Natural killer cell (primary cell): Measurements from ENCODE around the gene DAZL. TPM values are rescaled to one million over a fixed set of nuclear protein-coding genes. Genes with fewer than 3 reads are reported as not detected.

Experiments
- ATAC-seq, 3 donors: fragments of 150-1000 bp in 2 of 3; fragments of 200-7000 bp in 1 of 3; cut with Tn5 transposase; 1 replicate in 1 of 3; 2 replicates in 2 of 3; pipeline ENCODE4 v1.10.0; 2021; ENCODE audit warnings: mild to moderate bottlenecking in 2 of 3, moderate library complexity in 2 of 3
- DNase-seq, 2 donors: peaks; one replicate each; pipeline versions ENCODE4 v3.0.0 to v3.0.0-alpha.2; 2013 to 2021; ENCODE audit warnings: mixed read lengths in 1 of 2
- H3K27ac ChIP-seq: one replicate; pipeline ENCODE4 v1.5.1; 2013; ENCODE audit warnings: mild to moderate bottlenecking, low read length
- H3K27me3 ChIP-seq: one replicate; pipeline ENCODE4 v1.6.1; 2013; ENCODE audit warnings: low read length; ENCODE audit not compliant: control insufficient read depth, insufficient read depth
- H3K36me3 ChIP-seq: one replicate; pipeline ENCODE4 v1.6.1; 2013; ENCODE audit warnings: low read length; ENCODE audit not compliant: control insufficient read depth, insufficient read depth
- H3K4me1 ChIP-seq: one replicate; pipeline ENCODE4 v1.6.1; 2013; ENCODE audit warnings: low read length; ENCODE audit not compliant: control insufficient read depth, insufficient read depth
- H3K4me3 ChIP-seq: one replicate; pipeline ENCODE4 v1.5.1; 2013; ENCODE audit warnings: low read length
- H3K9me3 ChIP-seq: one replicate; pipeline ENCODE4 v1.6.1; 2013; ENCODE audit warnings: low read length; ENCODE audit not compliant: control insufficient read depth, insufficient read depth
- H3K27ac Mint-ChIP-seq, 2 donors: one replicate each; pipeline ENCODE4 v1.8.0; 2022; ENCODE audit warnings: mild to moderate bottlenecking in 2 of 2, mixed read lengths in 2 of 2, moderate library complexity in 1 of 2
- H3K27me3 Mint-ChIP-seq, 2 donors: one replicate each; pipeline ENCODE4 v1.8.0; 2022; ENCODE audit warnings: low read depth in 2 of 2, mixed read lengths in 2 of 2
- H3K36me3 Mint-ChIP-seq: one replicate; pipeline ENCODE4 v1.8.0; 2022; ENCODE audit warnings: mixed read lengths
- H3K4me1 Mint-ChIP-seq, 2 donors: one replicate each; pipeline ENCODE4 v1.8.0; 2022; ENCODE audit warnings: mixed read lengths in 2 of 2
- H3K4me3 Mint-ChIP-seq: one replicate; pipeline ENCODE4 v1.8.0; 2022; ENCODE audit warnings: mild to moderate bottlenecking, moderate library complexity, mixed read lengths
- H3K9me3 Mint-ChIP-seq, 2 donors: one replicate each; pipeline ENCODE4 v1.8.0; 2022; ENCODE audit warnings: mixed read lengths in 2 of 2
- WGBS: methylation state at CpG from one replicate; pipeline ENCODE4 v1.1.7; 2013; ENCODE audit warnings: missing lambda C conversion rate; ENCODE audit not compliant: insufficient coverage; 5-methylcytosine and 5-hydroxymethylcytosine counted together
- intact Hi-C: fragments of 100-400 bp; cut with micrococcal nuclease; formaldehyde crosslinking; loops from one replicate; pipeline ENCODE4 v1.14.2; 2022
- total RNA-seq, 4 donors: library from RNA; stranded (reverse); fragments of 120-200 nt in 1 of 4; gene quantifications; one replicate each; pipeline versions ENCODE4 v1.2.3 to v1.2.4, GENCODE V29; 2013 to 2022
- TF ChIP-seq, protein P1 (sequence below): fragments of 200-600 bp; IDR thresholded peaks from one replicate; pipeline ENCODE4 v1.8.0; 2022; ENCODE audit warnings: antibody characterized with exemption

Gene DAZL
- total RNA-seq, 3 donors from 2014 or later (not counting 1 experiment from before 2014, with no cell fraction given), result not detected

DNA sequence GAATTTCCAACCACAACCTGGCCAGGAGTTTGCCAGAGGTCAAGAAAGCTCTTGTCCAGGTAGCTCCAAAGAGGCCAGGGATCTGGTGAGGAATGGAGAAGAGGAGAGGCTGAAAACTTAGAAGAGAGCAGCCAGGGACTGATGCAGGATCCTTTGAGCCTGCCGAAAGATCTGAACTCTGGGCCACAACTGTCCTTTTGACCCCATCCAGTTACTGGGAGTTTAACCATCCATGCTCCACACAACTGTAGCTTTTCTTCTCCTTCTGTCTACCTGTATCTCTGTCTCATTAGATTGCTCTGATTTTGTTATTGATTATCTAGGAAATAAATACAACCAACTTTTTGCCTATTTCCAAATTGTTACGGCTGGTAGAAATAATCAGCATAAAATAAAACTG lies 36.7 kb downstream of the DAZL start:
- no peaks in the 10 kb centered on the region for H3K27me3 ChIP-seq
- H3K36me3 Mint-ChIP-seq, result no peaks in the 10 kb centered on the region
- intact Hi-C loops, result no loop called here
- H3K4me1 ChIP-seq, result no peaks in the 10 kb centered on the region
- TF ChIP-seq, protein P1, sequence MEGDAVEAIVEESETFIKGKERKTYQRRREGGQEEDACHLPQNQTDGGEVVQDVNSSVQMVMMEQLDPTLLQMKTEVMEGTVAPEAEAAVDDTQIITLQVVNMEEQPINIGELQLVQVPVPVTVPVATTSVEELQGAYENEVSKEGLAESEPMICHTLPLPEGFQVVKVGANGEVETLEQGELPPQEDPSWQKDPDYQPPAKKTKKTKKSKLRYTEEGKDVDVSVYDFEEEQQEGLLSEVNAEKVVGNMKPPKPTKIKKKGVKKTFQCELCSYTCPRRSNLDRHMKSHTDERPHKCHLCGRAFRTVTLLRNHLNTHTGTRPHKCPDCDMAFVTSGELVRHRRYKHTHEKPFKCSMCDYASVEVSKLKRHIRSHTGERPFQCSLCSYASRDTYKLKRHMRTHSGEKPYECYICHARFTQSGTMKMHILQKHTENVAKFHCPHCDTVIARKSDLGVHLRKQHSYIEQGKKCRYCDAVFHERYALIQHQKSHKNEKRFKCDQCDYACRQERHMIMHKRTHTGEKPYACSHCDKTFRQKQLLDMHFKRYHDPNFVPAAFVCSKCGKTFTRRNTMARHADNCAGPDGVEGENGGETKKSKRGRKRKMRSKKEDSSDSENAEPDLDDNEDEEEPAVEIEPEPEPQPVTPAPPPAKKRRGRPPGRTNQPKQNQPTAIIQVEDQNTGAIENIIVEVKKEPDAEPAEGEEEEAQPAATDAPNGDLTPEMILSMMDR, result no peak
- H3K9me3 Mint-ChIP-seq, result no peaks in the 10 kb centered on the region
- DNase-seq (no peak), ATAC-seq (no peak)
- H3K4me1 Mint-ChIP-seq, result no peaks in the 10 kb centered on the region
- no peak overlapping the region for H3K27ac ChIP-seq
- H3K4me3 Mint-ChIP-seq, result no peak overlapping the region
- 100% methylated on average over 1 of the region's 2 CpGs for WGBS
- peaks cover 5 to 27% of the 10 kb centered on the region in 2 donors for H3K27me3 Mint-ChIP-seq
- no peak overlapping the region for H3K27ac Mint-ChIP-seq
- H3K4me3 ChIP-seq, result no peak overlapping the region
- no peaks in the 10 kb centered on the region for H3K36me3 ChIP-seq
- no peaks in the 10 kb centered on the region for H3K9me3 ChIP-seq

DNA sequence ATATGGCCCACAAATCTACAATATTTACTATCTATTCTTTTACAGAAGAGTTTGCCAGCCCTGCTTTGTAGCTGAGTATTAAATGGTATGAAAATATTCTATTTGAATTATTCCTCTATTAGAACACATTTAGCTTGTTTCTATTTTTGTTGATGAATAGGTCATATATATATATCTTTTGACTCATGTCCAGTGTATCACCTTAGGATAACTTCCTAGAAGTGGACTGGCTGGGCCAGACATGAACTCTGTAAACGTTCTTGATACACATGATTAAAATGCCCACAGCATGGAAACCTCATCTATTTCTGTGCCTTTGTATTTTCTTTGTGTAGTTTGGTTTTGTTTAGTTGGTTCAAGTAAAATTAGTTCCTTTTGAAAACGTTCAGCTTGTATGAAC lies 37.1 kb downstream of the DAZL start:
- Mint-ChIP-seq H3K4me1 (no peaks in the 10 kb centered on the region), H3K4me3 (no peak overlapping the region)
- intact Hi-C loops, result no loop called here

DNA sequence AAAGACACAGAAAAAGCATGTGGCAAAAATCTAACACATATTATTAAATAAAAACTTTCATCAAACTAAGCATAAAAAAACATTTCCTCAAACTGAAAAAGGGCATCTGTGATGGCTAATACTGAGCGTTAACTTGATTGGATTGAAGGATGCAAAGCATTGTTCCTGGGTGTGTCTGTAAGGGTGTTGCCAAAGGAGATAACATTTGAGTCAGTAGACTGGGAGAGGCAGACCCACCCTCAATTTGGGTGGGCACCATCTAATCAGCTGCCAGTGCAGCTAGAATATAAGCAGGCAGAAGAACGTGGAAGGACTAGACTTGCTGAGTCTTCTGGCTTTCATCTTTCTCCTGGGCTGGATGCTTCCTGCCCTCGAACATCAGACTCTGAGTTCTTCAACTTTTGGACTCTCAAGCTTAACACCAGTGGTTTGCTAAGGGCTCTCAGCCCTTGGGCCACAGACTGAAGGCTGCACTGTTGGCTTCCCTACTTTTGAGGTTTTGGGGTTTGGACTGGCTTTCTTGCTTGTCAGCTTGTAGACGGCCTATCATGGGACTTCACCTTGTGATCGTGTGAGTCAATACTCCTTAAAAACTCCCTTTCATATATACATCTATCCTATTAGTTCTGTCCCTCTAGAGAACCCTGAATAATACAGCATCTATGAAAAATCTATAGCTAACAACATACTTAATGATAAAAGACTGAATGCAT lies 45.4 kb downstream of the DAZL start:
- whole genome bisulfite sequencing, result 69% methylated on average over 5 of the region's 5 CpGs
- Histone ChIP-seq H3K9me3 (no peaks in the 10 kb centered on the region), H3K27ac (no peak overlapping the region), H3K4me1 (no peaks in the 10 kb centered on the region), H3K36me3 (no peaks in the 10 kb centered on the region), H3K27me3 (no peaks in the 10 kb centered on the region), H3K4me3 (no peak overlapping the region)
- Mint-ChIP-seq H3K4me1 (no peaks in the 10 kb centered on the region), H3K36me3 (no peaks in the 10 kb centered on the region), H3K9me3 (no peaks in the 10 kb centered on the region), H3K4me3 (no peak overlapping the region), H3K27ac (no peak overlapping the region), H3K27me3 (peaks cover 3 to 14% of the 10 kb centered on the region in 2 donors)
- DNase-seq (no peak), ATAC-seq (no peak)
- TF ChIP-seq, protein P1, result no peak
- intact Hi-C loops, result no loop called here

More for the DNA sequence above, 37.1 kb downstream of the DAZL start:
- Mint-ChIP-seq H3K27me3 (peaks cover 5 to 25% of the 10 kb centered on the region in 2 donors), H3K27ac (no peak overlapping the region), H3K36me3 (no peaks in the 10 kb centered on the region), H3K9me3 (no peaks in the 10 kb centered on the region)
- no peak overlapping the region for H3K4me3 ChIP-seq
- no peaks in the 10 kb centered on the region for H3K36me3 ChIP-seq
- ATAC-seq, result no peak
- TF ChIP-seq, protein P1, result no peak
- no peaks in the 10 kb centered on the region for H3K27me3 ChIP-seq
- WGBS, result 33% methylated on average over 1 of the region's 2 CpGs
- no peak overlapping the region for H3K27ac ChIP-seq
- no peaks in the 10 kb centered on the region for H3K4me1 ChIP-seq
- DNase-seq, result no peak
- H3K9me3 ChIP-seq, result no peaks in the 10 kb centered on the region

DNA sequence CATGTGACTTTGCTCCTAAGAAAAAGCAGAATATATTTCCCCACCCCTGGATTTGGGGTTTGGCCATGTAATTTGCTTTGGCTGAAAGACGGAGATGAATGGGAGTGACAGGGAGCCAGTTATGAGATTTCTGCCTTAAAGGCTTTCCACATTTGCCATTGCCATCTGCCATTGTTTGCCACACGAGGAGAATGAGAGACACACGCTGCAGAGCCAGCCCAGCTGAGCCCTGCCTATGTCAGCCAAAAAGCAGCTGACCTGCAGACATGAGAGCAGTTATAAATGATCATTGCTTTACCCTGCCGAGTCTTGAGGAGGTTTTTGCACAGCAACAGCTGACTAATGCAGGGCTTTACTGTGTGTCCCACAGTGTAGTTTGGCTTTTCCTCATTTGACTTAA lies 51.1 kb downstream of the DAZL start:
- Histone ChIP-seq H3K9me3 (no peaks in the 10 kb centered on the region), H3K27ac (no peak overlapping the region), H3K4me3 (no peak overlapping the region), H3K27me3 (no peaks in the 10 kb centered on the region), H3K4me1 (peaks cover 8% of the 10 kb centered on the region), H3K36me3 (no peaks in the 10 kb centered on the region)
- intact Hi-C loops, result no loop called here
- H3K27ac Mint-ChIP-seq, result no peak overlapping the region
- H3K4me3 Mint-ChIP-seq, result no peak overlapping the region
- TF ChIP-seq, protein P1, result no peak
- H3K9me3 Mint-ChIP-seq, result no peaks in the 10 kb centered on the region
- H3K36me3 Mint-ChIP-seq, result no peaks in the 10 kb centered on the region
- WGBS, result 88% methylated on average over 4 of the region's 4 CpGs
- H3K27me3 Mint-ChIP-seq, result peaks cover 0 to 12% of the 10 kb centered on the region in 2 donors
- DNase-seq (no peak), ATAC-seq (no peak)
- H3K4me1 Mint-ChIP-seq, result peaks cover 11 to 12% of the 10 kb centered on the region in 2 donors
